ENCODE results near the gene BAZ1A. TPM values are rescaled to one million over a fixed set of nuclear protein-coding genes. Genes with fewer than 3 reads are reported as not detected.

The BAZ1A gene
- 35.9 TPM for total RNA-seq
- long read RNA-seq, full-length matches to known transcripts = 2 of 25 reads
- long read RNA-seq, partial matches to known transcripts = 19 of 25 reads
- long read RNA-seq, other reads (novel, unspliced or antisense) = 4 of 25 reads

- ATAC-seq (peak; percentile 69), DNase-seq (peak; percentile 82)
- H3K4me3 ChIP-seq = peak within 1 kb of the TSS; percentile 91
- peaks cover 13% of the 10 kb centered on the region for H3K4me1 ChIP-seq
- intact Hi-C loops (cut with DNase I) = no loop called here
- no peaks in the 10 kb centered on the region for H3K27me3 ChIP-seq
- H3K36me3 ChIP-seq = no peaks in the 10 kb centered on the region
- peak within 1 kb of the TSS; percentile 98 for H3K27ac ChIP-seq
- H3K9me3 ChIP-seq = no peaks in the 10 kb centered on the region
- TF ChIP-seq, protein P1, sequence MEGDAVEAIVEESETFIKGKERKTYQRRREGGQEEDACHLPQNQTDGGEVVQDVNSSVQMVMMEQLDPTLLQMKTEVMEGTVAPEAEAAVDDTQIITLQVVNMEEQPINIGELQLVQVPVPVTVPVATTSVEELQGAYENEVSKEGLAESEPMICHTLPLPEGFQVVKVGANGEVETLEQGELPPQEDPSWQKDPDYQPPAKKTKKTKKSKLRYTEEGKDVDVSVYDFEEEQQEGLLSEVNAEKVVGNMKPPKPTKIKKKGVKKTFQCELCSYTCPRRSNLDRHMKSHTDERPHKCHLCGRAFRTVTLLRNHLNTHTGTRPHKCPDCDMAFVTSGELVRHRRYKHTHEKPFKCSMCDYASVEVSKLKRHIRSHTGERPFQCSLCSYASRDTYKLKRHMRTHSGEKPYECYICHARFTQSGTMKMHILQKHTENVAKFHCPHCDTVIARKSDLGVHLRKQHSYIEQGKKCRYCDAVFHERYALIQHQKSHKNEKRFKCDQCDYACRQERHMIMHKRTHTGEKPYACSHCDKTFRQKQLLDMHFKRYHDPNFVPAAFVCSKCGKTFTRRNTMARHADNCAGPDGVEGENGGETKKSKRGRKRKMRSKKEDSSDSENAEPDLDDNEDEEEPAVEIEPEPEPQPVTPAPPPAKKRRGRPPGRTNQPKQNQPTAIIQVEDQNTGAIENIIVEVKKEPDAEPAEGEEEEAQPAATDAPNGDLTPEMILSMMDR (IDR thresholded peaks at IDR 0.05) = peak; percentile 15
These were observed at the start of gene BAZ1A for GRCh38 chr14:34875031-34875922. Gene BAZ1A (minus strand): TSS chr14:34875360. CDS start chr14:34874604, 756 bp downstream.

DNA sequence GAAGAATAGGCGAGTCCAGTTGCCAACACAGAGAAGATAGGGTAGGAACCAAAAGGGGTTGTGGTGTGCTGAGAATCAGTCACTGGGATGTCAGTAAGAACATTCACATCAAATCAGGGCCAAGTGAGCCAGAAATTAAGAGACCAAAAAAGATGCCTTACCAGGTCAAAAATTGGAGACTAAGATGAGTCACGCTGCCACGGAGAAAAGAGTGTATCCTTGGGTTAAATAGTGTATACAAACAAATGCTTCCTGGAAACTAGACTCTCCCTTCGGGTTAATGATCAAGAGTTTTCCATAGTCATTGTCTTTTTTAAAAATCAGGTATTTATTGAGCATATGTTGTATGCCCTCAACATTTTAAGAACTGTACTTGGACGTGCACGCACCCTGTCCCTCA, 45.2 kb upstream of the BAZ1A start:
- Histone ChIP-seq H3K27me3 (no peaks in the 10 kb centered on the region), H3K27ac (no peak overlapping the region), H3K4me3 (no peak overlapping the region), H3K4me1 (no peaks in the 10 kb centered on the region), H3K9me3 (no peaks in the 10 kb centered on the region), H3K36me3 (no peaks in the 10 kb centered on the region)
- TF ChIP-seq, protein P1 (IDR thresholded peaks at IDR 0.05) = no peak
- intact Hi-C loops (cut with DNase I) = no loop called here
- ATAC-seq (no peak), DNase-seq (no peak)

DNA sequence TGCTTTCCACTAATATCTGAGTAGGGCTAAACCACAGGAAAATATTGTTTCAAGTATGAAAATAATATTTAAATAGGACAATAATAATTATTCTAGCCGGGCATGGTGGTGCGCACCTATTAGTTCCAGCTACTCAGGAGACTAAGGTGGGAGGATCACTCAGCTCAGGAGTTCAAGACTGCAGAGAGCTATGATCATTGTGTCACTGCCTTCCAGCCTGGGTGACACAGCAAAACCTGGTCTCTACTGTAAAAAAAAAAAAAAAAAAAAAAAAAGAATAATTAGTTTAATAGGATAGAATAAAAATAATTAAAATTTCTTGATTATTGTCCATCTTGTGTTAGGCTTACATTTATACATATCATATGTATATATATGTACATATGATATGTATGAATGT, 38.5 kb upstream of the BAZ1A start:
- no peak for DNase-seq
- TF ChIP-seq, protein P1 (IDR thresholded peaks at IDR 0.05) = no peak
- H3K4me3 ChIP-seq = no peak overlapping the region
- intact Hi-C loops (cut with DNase I) = no loop called here
- no peaks in the 10 kb centered on the region for H3K4me1 ChIP-seq
- H3K9me3 ChIP-seq = no peaks in the 10 kb centered on the region
- no peak overlapping the region for H3K27ac ChIP-seq
- no peak for ATAC-seq
- H3K36me3 ChIP-seq = no peaks in the 10 kb centered on the region
- H3K27me3 ChIP-seq = no peaks in the 10 kb centered on the region

GRCh38 chr14:34912966-34913365, 37.8 kb upstream of the BAZ1A start:
- Histone ChIP-seq H3K4me3 (no peak overlapping the region), H3K27ac (no peak overlapping the region), H3K9me3 (no peaks in the 10 kb centered on the region), H3K4me1 (no peaks in the 10 kb centered on the region), H3K27me3 (no peaks in the 10 kb centered on the region), H3K36me3 (no peaks in the 10 kb centered on the region)
- TF ChIP-seq, protein P1 (IDR thresholded peaks at IDR 0.05) = no peak
- ATAC-seq (no peak), DNase-seq (no peak)
- intact Hi-C loops (cut with DNase I) = no loop called here

DNA sequence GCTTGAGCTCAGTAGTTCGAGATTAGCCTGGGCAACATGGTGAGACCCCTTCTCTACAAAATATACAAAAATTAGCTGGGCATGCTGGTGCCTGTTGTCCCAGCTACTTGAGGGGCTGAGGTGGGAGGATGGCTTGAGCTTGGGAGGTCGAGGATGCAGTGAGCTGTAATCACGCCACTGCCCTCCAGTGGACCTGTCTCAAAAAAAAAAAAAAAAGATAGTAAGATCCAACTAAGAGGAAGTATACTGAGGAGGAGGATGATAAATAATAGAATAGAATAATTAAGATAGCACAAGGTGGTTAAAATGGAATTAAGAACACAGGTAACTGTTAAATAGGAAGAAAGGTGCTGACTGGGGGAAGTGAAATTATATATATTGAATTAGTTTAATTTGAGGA, 37.0 kb upstream of the BAZ1A start:
- no peak overlapping the region for H3K27ac ChIP-seq
- H3K36me3 ChIP-seq = no peaks in the 10 kb centered on the region
- no peak overlapping the region for H3K4me3 ChIP-seq
- H3K27me3 ChIP-seq = no peaks in the 10 kb centered on the region
- ATAC-seq (no peak), DNase-seq (no peak)
- H3K4me1 ChIP-seq = no peaks in the 10 kb centered on the region
- H3K9me3 ChIP-seq = no peaks in the 10 kb centered on the region
- TF ChIP-seq, protein P1 (IDR thresholded peaks at IDR 0.05) = no peak
- intact Hi-C loops (cut with DNase I) = no loop called here
